H7 (cell line): ENCODE measurements around the gene KCNMB2. TPM values are rescaled to one million over a fixed set of nuclear protein-coding genes. Genes with fewer than 3 reads are reported as not detected.
A peak's percentile ranks its signal among the peaks of the same experiment; 100 is the strongest.

Experiments used
- DNase-seq: peaks from one replicate; pipeline ENCODE4 v3.0.0; 2012
- H3K27me3 ChIP-seq: 2 replicates; pipeline ENCODE4 v1.6.0; 2011; ENCODE audit warnings: mild to moderate bottlenecking, low read length; ENCODE audit not compliant: control insufficient read depth, insufficient read depth
- H3K36me3 ChIP-seq: replicated peaks from 2 replicates; pipeline ENCODE4 v1.5.1; 2011; ENCODE audit warnings: low read length; ENCODE audit not compliant: control insufficient read depth, insufficient read depth
- H3K4me3 ChIP-seq: 2 replicates; pipeline ENCODE4 v1.5.1; 2011; ENCODE audit warnings: low read depth, mild to moderate bottlenecking, control low read depth, low read length, moderate library complexity; ENCODE audit not compliant: insufficient read depth
- total RNA-seq: library from RNA; depleted of rRNA; stranded (reverse); fragments of >200 nt; shearing (Covaris generic); gene quantifications from 2 replicates; pipeline ENCODE4 v1.2.3, GENCODE V29; 2014

The KCNMB2 gene
- total RNA-seq, 1 experiment from 2014 or later, result not detected

GRCh38 chr3:178569826-178570225, 33.6 kb downstream of the KCNMB2 start:
- H3K4me3 ChIP-seq, result no peak overlapping the region
- H3K27me3 ChIP-seq, result no peaks in the 10 kb centered on the region
- DNase-seq, result no peak
- no peaks in the 10 kb centered on the region for H3K36me3 ChIP-seq

DNA sequence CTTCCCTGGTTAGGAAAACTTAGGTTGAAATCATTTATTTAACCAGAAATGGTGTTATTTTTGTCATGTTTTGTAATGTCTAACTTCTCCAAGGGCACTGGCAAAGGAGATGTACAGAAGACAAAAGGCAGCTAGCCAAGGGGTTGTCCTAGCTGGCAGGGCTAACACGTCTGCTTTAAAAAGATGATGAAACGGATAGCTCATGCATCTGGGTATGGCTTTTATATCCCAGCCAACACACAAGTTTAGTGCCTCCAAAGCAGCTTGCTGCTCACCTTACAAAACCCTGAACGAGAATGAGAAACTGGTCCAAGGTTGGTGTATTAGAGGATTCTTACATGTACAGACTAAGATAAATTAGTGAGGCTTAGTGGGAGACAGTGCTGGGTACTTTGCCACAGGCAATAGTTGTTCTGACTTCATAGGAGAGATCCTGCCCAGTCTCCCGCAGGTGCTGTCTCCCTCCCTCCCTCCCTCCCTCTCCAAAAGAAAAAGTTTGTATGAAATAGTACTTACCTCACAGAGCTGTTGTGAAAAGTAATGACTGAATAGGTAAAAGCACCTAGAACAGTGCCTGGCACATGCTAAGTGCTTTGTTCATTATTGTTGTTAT, 47.8 kb downstream of the KCNMB2 start:
- no peak overlapping the region for H3K4me3 ChIP-seq
- H3K36me3 ChIP-seq, result no peaks in the 10 kb centered on the region
- DNase-seq, result no peak
- H3K27me3 ChIP-seq, result no peaks in the 10 kb centered on the region

GRCh38 chr3:178584722-178585380, 48.6 kb downstream of the KCNMB2 start:
- DNase-seq, result no peak
- Histone ChIP-seq H3K4me3 (no peak overlapping the region), H3K36me3 (no peaks in the 10 kb centered on the region), H3K27me3 (no peaks in the 10 kb centered on the region)

DNA sequence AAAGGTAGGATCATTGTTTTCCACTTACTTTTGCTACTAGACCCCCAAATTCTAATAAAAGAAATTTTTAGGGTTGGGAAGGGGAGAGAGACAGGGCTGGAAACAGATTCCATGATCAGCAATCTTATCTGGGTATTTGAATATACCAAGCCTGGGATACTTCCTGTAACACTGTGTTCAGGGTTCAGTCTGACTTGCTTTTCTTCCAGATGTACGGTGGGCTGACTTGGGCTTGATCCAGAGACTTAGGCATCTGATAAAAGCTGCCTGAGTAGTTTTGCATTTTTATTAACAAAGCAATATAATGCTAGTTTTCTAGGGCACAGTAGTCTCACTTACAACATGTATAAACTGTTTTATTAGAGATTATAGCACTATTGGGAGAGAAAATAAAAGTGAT, 49.2 kb downstream of the KCNMB2 start:
- no peak for DNase-seq
- Histone ChIP-seq H3K36me3 (no peaks in the 10 kb centered on the region), H3K4me3 (no peak overlapping the region), H3K27me3 (no peaks in the 10 kb centered on the region)

DNA sequence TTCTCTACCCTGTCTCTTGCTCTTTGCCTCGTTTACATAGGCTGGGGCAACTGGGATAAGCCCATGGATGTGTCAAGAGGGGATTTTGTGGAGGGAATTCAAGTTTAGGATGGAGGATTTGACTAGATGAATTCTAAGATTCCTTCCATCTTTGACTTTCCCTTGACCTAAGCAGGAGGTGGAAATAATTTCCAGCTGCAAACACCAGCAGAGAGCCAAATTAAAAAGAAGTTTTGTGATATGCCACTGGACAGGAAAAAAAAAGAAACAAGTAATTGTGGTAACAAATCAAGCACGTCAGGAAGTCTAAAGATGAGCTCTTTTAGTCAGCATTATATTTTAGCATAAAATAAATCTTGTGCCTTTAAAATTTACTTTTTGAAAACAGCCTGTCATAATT, 49.8 kb downstream of the KCNMB2 start:
- H3K4me3 ChIP-seq, result no peak overlapping the region
- no peaks in the 10 kb centered on the region for H3K36me3 ChIP-seq
- H3K27me3 ChIP-seq, result no peaks in the 10 kb centered on the region
- no peak for DNase-seq

- no peak for DNase-seq
- Histone ChIP-seq H3K27me3 (no peaks in the 10 kb centered on the region), H3K36me3 (no peaks in the 10 kb centered on the region), H3K4me3 (no peak overlapping the region)
Observed at GRCh38 chr3:178588628-178589027, 52.4 kb downstream of the KCNMB2 start.

GRCh38 chr3:178593786-178594185, 57.5 kb downstream of the KCNMB2 start:
- Histone ChIP-seq H3K36me3 (no peaks in the 10 kb centered on the region), H3K4me3 (no peak overlapping the region), H3K27me3 (no peaks in the 10 kb centered on the region)
- no peak for DNase-seq

DNA sequence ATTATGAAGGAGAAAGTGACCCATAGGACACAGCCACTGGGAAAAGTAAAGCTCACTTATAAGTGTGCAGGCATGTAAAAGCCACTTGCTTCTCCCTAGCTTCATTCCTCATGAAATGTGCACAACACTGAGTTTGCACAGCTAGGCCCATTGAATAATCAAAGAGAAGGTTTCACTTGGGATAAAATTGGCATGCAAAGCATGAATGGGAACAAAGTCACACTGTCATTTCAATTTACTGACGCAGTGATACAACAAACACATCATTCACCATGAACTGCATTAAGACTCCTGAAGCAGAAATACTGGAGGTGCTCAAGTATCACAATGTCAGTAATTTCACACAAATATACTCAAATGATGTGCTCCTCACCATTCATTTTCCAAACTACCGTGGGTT, 61.1 kb downstream of the KCNMB2 start:
- DNase-seq, result no peak
- Histone ChIP-seq H3K4me3 (no peak overlapping the region), H3K27me3 (no peaks in the 10 kb centered on the region), H3K36me3 (no peaks in the 10 kb centered on the region)

DNA sequence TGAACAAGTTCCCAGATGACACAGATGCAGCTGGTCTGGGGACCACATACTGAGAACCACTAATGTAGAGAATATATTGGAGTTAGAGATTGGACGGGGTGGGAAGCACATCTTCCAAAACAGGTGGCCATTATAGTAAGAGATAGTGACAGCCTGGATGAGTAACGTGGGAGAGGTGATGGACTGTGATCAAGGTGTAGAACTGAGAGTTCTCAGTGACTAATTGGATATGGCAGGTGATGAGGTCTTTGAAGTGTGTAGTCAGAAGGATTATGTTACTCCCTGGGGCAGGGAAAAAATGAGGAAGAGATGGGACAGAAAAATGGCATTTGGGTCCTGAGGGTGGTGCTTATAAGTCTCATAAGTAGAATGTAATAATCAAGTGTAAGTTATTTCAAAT, 66.6 kb downstream of the KCNMB2 start:
- H3K4me3 ChIP-seq, result no peak overlapping the region
- no peaks in the 10 kb centered on the region for H3K36me3 ChIP-seq
- DNase-seq, result no peak
- H3K27me3 ChIP-seq, result no peaks in the 10 kb centered on the region

- no peak overlapping the region for H3K4me3 ChIP-seq
- no peaks in the 10 kb centered on the region for H3K36me3 ChIP-seq
- H3K27me3 ChIP-seq, result no peaks in the 10 kb centered on the region
- DNase-seq, result no peak
Observed at GRCh38 chr3:178603735-178604134, 67.5 kb downstream of the KCNMB2 start.

GRCh38 chr3:178618197-178618596, 82.0 kb downstream of the KCNMB2 start:
- Histone ChIP-seq H3K27me3 (no peaks in the 10 kb centered on the region), H3K4me3 (no peak overlapping the region), H3K36me3 (no peaks in the 10 kb centered on the region)
- DNase-seq, result no peak

GRCh38 chr3:178618896-178619295, 82.7 kb downstream of the KCNMB2 start:
- no peak for DNase-seq
- H3K36me3 ChIP-seq, result no peaks in the 10 kb centered on the region
- H3K4me3 ChIP-seq, result no peak overlapping the region
- no peaks in the 10 kb centered on the region for H3K27me3 ChIP-seq

GRCh38 chr3:178623666-178624255, 87.5 kb downstream of the KCNMB2 start:
- Histone ChIP-seq H3K27me3 (no peaks in the 10 kb centered on the region), H3K36me3 (no peaks in the 10 kb centered on the region), H3K4me3 (no peak overlapping the region)
- DNase-seq, result peak; percentile 14

GRCh38 chr3:178624276-178624675, 88.0 kb downstream of the KCNMB2 start:
- Histone ChIP-seq H3K36me3 (no peaks in the 10 kb centered on the region), H3K27me3 (no peaks in the 10 kb centered on the region)

DNA sequence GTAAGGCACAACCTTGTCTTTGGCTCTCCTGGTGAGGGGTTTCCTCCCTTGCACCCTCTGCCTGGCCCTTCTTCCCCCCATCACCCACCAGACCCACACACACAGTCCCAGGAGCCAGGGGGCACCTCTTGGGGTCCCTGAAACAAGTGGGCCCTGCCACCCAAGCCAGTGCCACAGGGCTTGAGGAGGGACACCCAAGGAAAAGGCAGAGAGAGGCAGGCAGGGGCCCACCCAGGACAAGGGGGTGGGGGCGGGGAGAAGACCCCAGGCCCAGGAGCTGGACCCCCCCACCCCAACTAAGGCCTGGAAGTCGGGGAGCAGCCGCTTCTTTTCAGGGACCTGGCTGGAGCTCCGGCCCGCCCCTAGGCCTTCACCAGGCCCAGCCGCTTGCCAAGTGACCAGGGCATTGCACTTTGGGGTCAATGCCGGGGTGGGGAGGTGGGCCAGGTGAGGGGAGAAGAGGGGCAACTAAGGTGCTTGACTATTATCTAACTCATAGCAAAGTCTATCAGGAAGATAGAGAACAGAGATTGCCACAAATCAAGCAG, 88.9 kb downstream of the KCNMB2 start:
- Histone ChIP-seq H3K27me3 (no peaks in the 10 kb centered on the region), H3K36me3 (no peaks in the 10 kb centered on the region), H3K4me3 (no peak overlapping the region)
- no peak for DNase-seq

More at GRCh38 chr3:178624276-178624675, 88.0 kb downstream of the KCNMB2 start:
- no peak overlapping the region for H3K4me3 ChIP-seq
- DNase-seq, result no peak
